Peyer's patch (tissue), 4 donors: Measurements from ENCODE around the gene CD55.

ENCODE experiments used
- POLR2A ChIP-seq, 2 donors: fragments of 450-650 bp; IDR thresholded peaks; one replicate each; pipeline ENCODE4 v1.5.1; 2017; ENCODE audit warnings: antibody characterized with exemption in 2 of 2, mild to moderate bottlenecking in 2 of 2, moderate library complexity in 2 of 2
- TF ChIP-seq, protein P1 (sequence below), 6 experiments: fragments of 450-650 bp in 4 of 6; fragments of 200-600 bp in 2 of 6; sonication (generic) in 1 of 6; IDR thresholded peaks; one replicate each; pipeline ENCODE4 v1.5.1; 2017 to 2019; ENCODE audit warnings: antibody characterized with exemption in 6 of 6, mild to moderate bottlenecking in 3 of 6, moderate library complexity in 1 of 6

- TF ChIP-seq, protein P1, sequence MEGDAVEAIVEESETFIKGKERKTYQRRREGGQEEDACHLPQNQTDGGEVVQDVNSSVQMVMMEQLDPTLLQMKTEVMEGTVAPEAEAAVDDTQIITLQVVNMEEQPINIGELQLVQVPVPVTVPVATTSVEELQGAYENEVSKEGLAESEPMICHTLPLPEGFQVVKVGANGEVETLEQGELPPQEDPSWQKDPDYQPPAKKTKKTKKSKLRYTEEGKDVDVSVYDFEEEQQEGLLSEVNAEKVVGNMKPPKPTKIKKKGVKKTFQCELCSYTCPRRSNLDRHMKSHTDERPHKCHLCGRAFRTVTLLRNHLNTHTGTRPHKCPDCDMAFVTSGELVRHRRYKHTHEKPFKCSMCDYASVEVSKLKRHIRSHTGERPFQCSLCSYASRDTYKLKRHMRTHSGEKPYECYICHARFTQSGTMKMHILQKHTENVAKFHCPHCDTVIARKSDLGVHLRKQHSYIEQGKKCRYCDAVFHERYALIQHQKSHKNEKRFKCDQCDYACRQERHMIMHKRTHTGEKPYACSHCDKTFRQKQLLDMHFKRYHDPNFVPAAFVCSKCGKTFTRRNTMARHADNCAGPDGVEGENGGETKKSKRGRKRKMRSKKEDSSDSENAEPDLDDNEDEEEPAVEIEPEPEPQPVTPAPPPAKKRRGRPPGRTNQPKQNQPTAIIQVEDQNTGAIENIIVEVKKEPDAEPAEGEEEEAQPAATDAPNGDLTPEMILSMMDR (IDR thresholded peaks at IDR 0.05) = no peak
- TF ChIP-seq POLR2A (IDR thresholded peaks at IDR 0.05) = no peak
Measured at GRCh38 chr1:207286786-207287468, 34.6 kb upstream of the CD55 start.
